Ishikawa (cell line): ENCODE measurements around the gene ALG5.

Experiments
- CEBPB ChIP-seq: IDR thresholded peaks from 2 replicates; pipeline ENCODE4 v1.6.1; 2012
- CREB1 ChIP-seq: IDR thresholded peaks from 2 replicates; pipeline ENCODE4 v1.6.1; 2012; ENCODE audit warnings: low read depth
- EGR1 ChIP-seq: IDR thresholded peaks from 2 replicates; pipeline ENCODE4 v1.6.1; 2012
- EP300 ChIP-seq: IDR thresholded peaks from 2 replicates; pipeline ENCODE4 v1.6.1; 2012; ENCODE audit warnings: borderline replicate concordance
- FOXM1 ChIP-seq: IDR thresholded peaks from 2 replicates; pipeline ENCODE4 v1.6.1; 2012; ENCODE audit warnings: low read depth, borderline replicate concordance
- MAX ChIP-seq: IDR thresholded peaks from 2 replicates; pipeline ENCODE4 v1.6.1; 2012
- RAD21 ChIP-seq: IDR thresholded peaks from 2 replicates; pipeline ENCODE4 v1.6.1; 2012; ENCODE audit warnings: low read depth
- REST ChIP-seq: IDR thresholded peaks from 2 replicates; pipeline ENCODE4 v1.6.1; 2012; ENCODE audit warnings: low read depth, mild to moderate bottlenecking
- TAF1 ChIP-seq: IDR thresholded peaks from 2 replicates; pipeline ENCODE4 v1.6.1; 2012; ENCODE audit warnings: low read depth, mild to moderate bottlenecking
- TCF12 ChIP-seq: IDR thresholded peaks from 2 replicates; pipeline ENCODE4 v1.6.1; 2012; ENCODE audit warnings: low read depth
- TEAD4 ChIP-seq: IDR thresholded peaks from 2 replicates; pipeline ENCODE4 v1.6.1; 2012
- USF1 ChIP-seq: IDR thresholded peaks from 2 replicates; pipeline ENCODE4 v1.6.1; 2012
- YY1 ChIP-seq: IDR thresholded peaks from 2 replicates; pipeline ENCODE4 v1.6.1; 2012; ENCODE audit warnings: low read depth
- ZBTB7A ChIP-seq: IDR thresholded peaks from 2 replicates; pipeline ENCODE4 v1.6.1; 2012; ENCODE audit warnings: low read depth

- no peak for TF ChIP-seq EGR1
- no peak for TF ChIP-seq TAF1
- no peak for TF ChIP-seq REST
- no peak for TF ChIP-seq EP300
- TF ChIP-seq ZBTB7A, result no peak
- TF ChIP-seq YY1, result no peak
- no peak for TF ChIP-seq FOXM1
- no peak for TF ChIP-seq USF1
- TF ChIP-seq RAD21, result no peak
- no peak for TF ChIP-seq CREB1
- no peak for TF ChIP-seq MAX
- no peak for TF ChIP-seq CEBPB
- TF ChIP-seq TEAD4, result no peak
- TF ChIP-seq TCF12, result no peak
Observed at GRCh38 chr13:37029617-37030016, 30.5 kb upstream of the ALG5 start.
